ENCODE measurements around the gene VPS54.

- peak in 1 of 2 donors; percentile 14 for TF ChIP-seq CTCF (IDR thresholded peaks at IDR 0.05)
- TF ChIP-seq POLR2A (IDR thresholded peaks at IDR 0.05), result no peak
- TF ChIP-seq POLR2AphosphoS5 (IDR thresholded peaks at IDR 0.05), result no peak
Measured at GRCh38 chr2:64000630-64001381, 18.4 kb downstream of the VPS54 start.

All from suprapubic skin (tissue), 4 donors.